HepG2 (cell line): Measurements from ENCODE around the gene HCN4. TPM values are rescaled to one million over a fixed set of nuclear protein-coding genes. Genes with fewer than 3 reads are reported as not detected.

Experiments
- ATAC-seq: fragments of 200-7000 bp; cut with Tn5 transposase; 3 replicates; pipeline ENCODE4 v1.9.1; 2020; ENCODE audit warnings: mild to moderate bottlenecking, moderate library complexity
- BruUV-seq: library from RNA; stranded (reverse); fragments of 400-500 nt; replicated peaks from 2 replicates; lab custom pipeline; 2021; lab: Mats Ljungman, UMichigan
- CTCF ChIA-PET: fragments of 300-600 bp; formaldehyde crosslinking; extraction: SDS; loops from one replicate; lab custom pipeline; 2021; ENCODE audit warnings: low total read pairs, inconsistent platforms, low intra/inter-chr PET ratio; lab: Yijun Ruan, JAX
- POLR2A ChIA-PET: fragments of 350-600 bp; sonication (Branson Sonifier 250); formaldehyde crosslinking; loops from one replicate; lab custom pipeline; 2020; ENCODE audit warnings: antibody characterized with exemption, inconsistent platforms; lab: Yijun Ruan, JAX
- DNase-seq: peaks from one replicate; pipeline ENCODE4 v3.0.0-alpha.2; 2015; ENCODE audit warnings: low spot score
- FAIRE-seq: peaks from 3 replicates; lab custom pipeline; 2011; peaks lifted over from hg19 to GRCh38; lab: Jason Lieb, UNC
- H2AFZ ChIP-seq: one replicate; pipeline ENCODE4 v1.6.1; 2011; ENCODE audit warnings: low read length, inconsistent platforms
- H3K27ac ChIP-seq: fragments of 300-600 bp; 3 replicates; pipeline ENCODE4 v1.8.0; 2011; ENCODE audit warnings: mixed run types, mild to moderate bottlenecking, mixed read lengths, low read length, inconsistent platforms; ENCODE audit not compliant: insufficient read depth; ENCODE audit errors: extremely low read length
- H3K27me3 ChIP-seq, 2 experiments: fragments of 200-600 bp in 1 of 2; 2 replicates in 1 of 2; 3 replicates in 1 of 2; pipeline versions ENCODE4 v1.6.0 to v1.8.0; 2011; ENCODE audit warnings: low read length in 2 of 2, mild to moderate bottlenecking in 2 of 2, moderate library complexity in 2 of 2, inconsistent platforms in 1 of 2; ENCODE audit not compliant: insufficient read depth in 2 of 2, control insufficient read depth in 1 of 2
- H3K36me3 ChIP-seq, 2 experiments: fragments of 200-600 bp in 1 of 2; replicated peaks in 1 of 2; 2 replicates in 1 of 2; 3 replicates in 1 of 2; pipeline versions ENCODE4 v1.5.1 to v1.8.0; 2011; ENCODE audit warnings: low read length in 2 of 2, inconsistent platforms in 1 of 2; ENCODE audit not compliant: insufficient read depth in 2 of 2, control insufficient read depth in 1 of 2
- H3K4me1 ChIP-seq: 2 replicates; pipeline ENCODE4 v1.5.1; 2012; ENCODE audit warnings: low read length, inconsistent platforms; ENCODE audit not compliant: insufficient read depth
- H3K4me2 ChIP-seq: 2 replicates; pipeline ENCODE4 v1.6.0; 2011; ENCODE audit warnings: low read depth, low read length, inconsistent platforms
- H3K4me3 ChIP-seq, 3 experiments: fragments of 200-600 bp in 1 of 3; sonication (generic), shearing (Covaris generic) in 1 of 3; replicated peaks in 1 of 3; 2 replicates each; pipeline ENCODE4 v1.5.1; 2011 to 2016; ENCODE audit warnings: low read length in 3 of 3, inconsistent platforms in 2 of 3, low read depth in 2 of 3, mild to moderate bottlenecking in 2 of 3, control low read depth in 1 of 3, mixed read lengths in 1 of 3; ENCODE audit not compliant: insufficient read depth in 1 of 3
- H3K79me2 ChIP-seq: one replicate; pipeline ENCODE4 v1.6.1; 2011; ENCODE audit warnings: low read length, inconsistent platforms; ENCODE audit not compliant: insufficient read depth
- H3K9ac ChIP-seq: 2 replicates; pipeline ENCODE4 v1.6.0; 2011; ENCODE audit warnings: mild to moderate bottlenecking, low read depth, low read length, inconsistent platforms; ENCODE audit not compliant: insufficient read depth
- H3K9me3 ChIP-seq: 2 replicates; pipeline ENCODE4 v1.5.1; 2012; ENCODE audit warnings: mild to moderate bottlenecking, low read length
- H4K20me1 ChIP-seq: 2 replicates; pipeline ENCODE4 v1.6.0; 2011; ENCODE audit warnings: inconsistent platforms, mild to moderate bottlenecking, low read length, moderate library complexity; ENCODE audit not compliant: insufficient read depth
- CBX1 ChIP-seq: IDR thresholded peaks from one replicate; pipeline ENCODE4 v1.6.1; 2016; ENCODE audit warnings: antibody characterized with exemption, low read depth
- NFE2L1 ChIP-seq: sonication (generic); formaldehyde crosslinking; IDR thresholded peaks from 2 replicates; pipeline ENCODE4 v1.4.0; 2020; ENCODE audit warnings: missing genetic modification reagents, mild to moderate bottlenecking, borderline replicate concordance
- PBX2 ChIP-seq: IDR thresholded peaks from 2 replicates; pipeline ENCODE4 v1.6.1; 2016; ENCODE audit warnings: control low read depth
- PHF21A ChIP-seq: sonication (generic); formaldehyde crosslinking; IDR thresholded peaks from 2 replicates; pipeline ENCODE4 v1.5.0; 2020; ENCODE audit warnings: mild to moderate bottlenecking, missing genetic modification reagents
- ZNF280D ChIP-seq: sonication (generic); formaldehyde crosslinking; IDR thresholded peaks from 2 replicates; pipeline ENCODE4 v1.5.1; 2020; ENCODE audit warnings: mild to moderate bottlenecking, missing genetic modification reagents
- ZNF547 ChIP-seq: sonication (generic); formaldehyde crosslinking; IDR thresholded peaks from 2 replicates; pipeline ENCODE4 v1.5.1; 2020; ENCODE audit warnings: mild to moderate bottlenecking, missing genetic modification reagents
- ZNF564 ChIP-seq: sonication (generic); formaldehyde crosslinking; IDR thresholded peaks from 2 replicates; pipeline ENCODE4 v1.8.1; 2023; ENCODE audit warnings: mild to moderate bottlenecking, missing genetic modification reagents
- WGBS: methylation state at CpG from one replicate; pipeline ENCODE4 v1.1.6; 2017; ENCODE audit warnings: low lambda C conversion rate; 5-methylcytosine and 5-hydroxymethylcytosine counted together
- in situ Hi-C: cut with HindIII; loops from 2 replicates; pipeline ENCODE4 v1.10.0; 2017; ENCODE audit warnings: low pct_unique_long_range_greater_than_20kb; ENCODE audit not compliant: extremely low pct_ligation_motif_present
- intact Hi-C: fragments of 100-400 bp; cut with micrococcal nuclease; formaldehyde crosslinking; loops from one replicate; pipeline ENCODE4 v1.10.0; 2022; ENCODE audit not compliant: unreplicated experiment
- polyA plus RNA-seq, 8 experiments: library from polyadenylated mRNA; depleted of rRNA in 3 of 8; stranded (reverse) in 7 of 8; unstranded in 1 of 8; fragments of >200 nt; fragmentation: Illumina TruSeq in 4 of 8; extraction: Trizol in 4 of 8; gene quantifications; 2 replicates each; pipeline versions ENCODE4 v1.2.1 to v1.2.3, GENCODE V29; 2011 to 2016; ENCODE audit warnings: low read depth in 4 of 8, missing spikeins in 1 of 8, mixed read lengths in 1 of 8; ENCODE audit not compliant: insufficient read depth in 1 of 8
- total RNA-seq, 5 experiments: library from RNA; depleted of rRNA; stranded (reverse); fragments of >200 nt; fragmentation: Illumina TruSeq; extraction: Trizol; gene quantifications; 2 replicates each; pipeline ENCODE4 v1.2.3, GENCODE V29; 2016; ENCODE audit warnings: low read depth in 1 of 5

The HCN4 gene
- total and polyA plus RNA-seq, 2 of the 13 experiments (the other 11 are each of a cell fraction or from before 2014, with no cell fraction given): not detected

- no TSS peak for BruUV-seq
- Histone ChIP-seq H3K79me2 (no peaks in the 10 kb centered on the region), H3K4me3 (no peak overlapping the region), H3K4me1 (peaks cover 29% of the 10 kb centered on the region), H3K27me3 (no peaks in the 10 kb centered on the region; a peak in 1 of 5 replicates), H2AFZ (no peak overlapping the region), H3K9me3 (no peaks in the 10 kb centered on the region), H4K20me1 (no peaks in the 10 kb centered on the region), H3K27ac (no peak overlapping the region), H3K4me2 (no peak overlapping the region), H3K9ac (no peak overlapping the region), H3K36me3 (0 out of 5 replicates have a peak, but pooled peaks cover 0 to 9% of the 10 kb centered on the region in 2 experiments)
- in situ Hi-C loops (no loop called here), intact Hi-C loops (no loop called here)
- ATAC-seq (no peak), FAIRE-seq (no peak), DNase-seq (no peak)
- WGBS: 100% methylated on average over 1 of the region's 1 CpG
- TF ChIP-seq NFE2L1 (CRISPR knock-in tag) (no peak), PHF21A (CRISPR knock-in tag) (no peak), ZNF564 (CRISPR knock-in tag) (no peak)
- ChIA-PET CTCF (no interaction called here), POLR2A (no interaction called here)
Measured at GRCh38 chr15:73291441-73291840, 77.3 kb downstream of the HCN4 start.

- ChIA-PET POLR2A (no interaction called here), CTCF (no interaction called here)
- in situ Hi-C loops (no loop called here), intact Hi-C loops (no loop called here)
- 46% methylated on average over 1 of the region's 1 CpG for WGBS
- TF ChIP-seq ZNF547 (CRISPR knock-in tag) (no peak), ZNF280D (CRISPR knock-in tag) (no peak), CBX1 (no peak), PBX2 (CRISPR knock-in tag) (no peak)
- Histone ChIP-seq H3K4me3 (no peak overlapping the region), H4K20me1 (no peaks in the 10 kb centered on the region), H3K4me2 (no peak overlapping the region), H3K9ac (no peak overlapping the region), H3K4me1 (no peaks in the 10 kb centered on the region), H3K27me3 (no peaks in the 10 kb centered on the region), H3K36me3 (0 out of 5 replicates have a peak, but pooled peaks cover 1 to 11% of the 10 kb centered on the region in 2 experiments), H3K9me3 (no peaks in the 10 kb centered on the region), H3K27ac (no peak overlapping the region), H3K79me2 (no peaks in the 10 kb centered on the region), H2AFZ (no peak overlapping the region)
- no peak for FAIRE-seq
- ATAC-seq: no peak
- no TSS peak for BruUV-seq
- DNase-seq: no peak
Measured at GRCh38 chr15:73287019-73287418, 81.7 kb downstream of the HCN4 start.
